ENCODE data around the gene GSTM1. TPM values are rescaled to one million over a fixed set of nuclear protein-coding genes. Genes with fewer than 3 reads are reported as not detected.
A peak's percentile ranks its signal among the peaks of the same experiment; 100 is the strongest.
"Not testable (repeated sequence)": the region's sequence is repeated elsewhere in the genome, so short reads cannot be mapped to it uniquely, and the experiment has no call there.

GSTM1 gene
- total RNA-seq, 4 donors from 2014 or later = 93.7 TPM; not detected in 3

DNA sequence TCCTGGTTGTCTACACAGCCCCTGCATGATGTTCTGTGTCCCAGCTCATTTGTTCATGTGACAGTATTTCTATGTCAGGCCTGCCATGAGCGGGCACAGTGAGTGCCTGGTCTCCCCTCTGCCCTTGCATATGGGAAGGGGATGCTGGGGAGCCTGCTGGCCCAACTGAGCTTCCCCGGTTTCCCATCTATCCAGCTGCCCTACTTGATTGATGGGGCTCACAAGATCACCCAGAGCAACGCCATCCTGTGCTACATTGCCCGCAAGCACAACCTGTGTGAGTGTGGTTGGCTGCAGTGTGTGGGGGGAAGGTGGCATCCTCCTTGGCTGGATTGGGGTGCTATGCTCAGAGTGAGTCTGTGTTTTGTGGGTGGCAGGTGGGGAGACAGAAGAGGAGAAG lies 30.2 kb upstream of the GSTM1 start:
- Histone ChIP-seq H3K36me3 (peaks cover 0 to 36% (median 0%) of the 10 kb centered on the region in 3 donors), H3K4me3 (peak overlapping the region in 2 of 4 donors; percentile 87 to 89), H3K27ac (no peak overlapping the region), H3K27me3 (no peaks in the 10 kb centered on the region), H3K9me3 (no peaks in the 10 kb centered on the region), H3K4me1 (peaks cover 0 to 26% (median 3%) of the 10 kb centered on the region in 4 donors)
- no peak for DNase-seq
- TF ChIP-seq POLR2A (IDR thresholded peaks at IDR 0.05) = no peak
- TF ChIP-seq, protein P1, sequence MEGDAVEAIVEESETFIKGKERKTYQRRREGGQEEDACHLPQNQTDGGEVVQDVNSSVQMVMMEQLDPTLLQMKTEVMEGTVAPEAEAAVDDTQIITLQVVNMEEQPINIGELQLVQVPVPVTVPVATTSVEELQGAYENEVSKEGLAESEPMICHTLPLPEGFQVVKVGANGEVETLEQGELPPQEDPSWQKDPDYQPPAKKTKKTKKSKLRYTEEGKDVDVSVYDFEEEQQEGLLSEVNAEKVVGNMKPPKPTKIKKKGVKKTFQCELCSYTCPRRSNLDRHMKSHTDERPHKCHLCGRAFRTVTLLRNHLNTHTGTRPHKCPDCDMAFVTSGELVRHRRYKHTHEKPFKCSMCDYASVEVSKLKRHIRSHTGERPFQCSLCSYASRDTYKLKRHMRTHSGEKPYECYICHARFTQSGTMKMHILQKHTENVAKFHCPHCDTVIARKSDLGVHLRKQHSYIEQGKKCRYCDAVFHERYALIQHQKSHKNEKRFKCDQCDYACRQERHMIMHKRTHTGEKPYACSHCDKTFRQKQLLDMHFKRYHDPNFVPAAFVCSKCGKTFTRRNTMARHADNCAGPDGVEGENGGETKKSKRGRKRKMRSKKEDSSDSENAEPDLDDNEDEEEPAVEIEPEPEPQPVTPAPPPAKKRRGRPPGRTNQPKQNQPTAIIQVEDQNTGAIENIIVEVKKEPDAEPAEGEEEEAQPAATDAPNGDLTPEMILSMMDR (IDR thresholded peaks at IDR 0.05) = no peak

DNA sequence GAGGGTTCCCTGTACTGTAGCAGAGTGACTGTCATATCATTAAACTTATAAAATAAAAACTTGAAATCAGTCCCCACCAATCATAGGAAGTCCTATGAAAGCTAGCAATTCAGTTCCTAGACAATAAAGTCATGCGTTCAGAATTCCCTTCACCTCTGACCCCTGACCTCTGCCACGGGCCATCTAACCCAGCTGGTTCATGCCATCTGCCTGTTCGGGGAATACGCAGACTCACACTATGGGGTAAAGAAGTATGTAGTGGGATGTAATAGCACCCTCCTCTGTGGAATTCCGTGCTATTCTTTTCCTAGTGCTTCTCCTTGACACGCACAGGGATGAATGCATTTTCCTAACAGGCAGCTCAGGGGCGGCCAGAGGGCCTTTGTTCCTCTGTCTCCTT lies 29.6 kb upstream of the GSTM1 start:
- peaks cover 0 to 26% (median 3%) of the 10 kb centered on the region in 4 donors for H3K4me1 ChIP-seq
- H3K27ac ChIP-seq = no peak overlapping the region
- TF ChIP-seq, protein P1 (IDR thresholded peaks at IDR 0.05) = no peak
- no peak for TF ChIP-seq POLR2A (IDR thresholded peaks at IDR 0.05)
- no peaks in the 10 kb centered on the region for H3K27me3 ChIP-seq
- no peak for DNase-seq
- H3K4me3 ChIP-seq = no peak overlapping the region
- H3K36me3 ChIP-seq = peaks cover 0 to 36% (median 0%) of the 10 kb centered on the region in 3 donors
- H3K9me3 ChIP-seq = no peaks in the 10 kb centered on the region

DNA sequence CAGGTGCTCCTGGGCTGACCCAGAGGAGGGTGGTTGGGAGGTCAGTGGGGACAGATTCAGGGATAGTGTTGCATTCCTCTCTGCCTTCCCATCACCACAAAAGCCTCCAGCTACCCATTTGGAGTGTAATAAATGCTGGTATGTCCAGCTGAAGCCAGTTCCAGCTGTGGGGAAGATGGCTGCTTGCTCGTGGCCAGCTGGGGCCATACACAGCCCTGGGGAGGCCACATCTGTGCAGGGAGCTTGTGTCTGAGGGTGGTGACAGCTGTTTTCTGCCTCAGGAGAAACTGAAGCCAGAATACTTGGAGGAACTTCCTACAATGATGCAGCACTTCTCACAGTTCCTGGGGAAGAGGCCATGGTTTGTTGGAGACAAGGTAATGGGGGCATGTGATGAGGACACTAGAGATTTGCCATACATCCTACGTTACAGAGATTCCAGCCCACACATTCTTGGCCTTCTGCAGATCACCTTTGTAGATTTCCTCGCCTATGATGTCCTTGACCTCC lies 29.0 kb upstream of the GSTM1 start:
- Histone ChIP-seq H3K36me3 (peaks cover 0 to 36% (median 0%) of the 10 kb centered on the region in 3 donors), H3K27ac (no peak overlapping the region), H3K4me3 (no peak overlapping the region), H3K27me3 (no peaks in the 10 kb centered on the region), H3K4me1 (peaks cover 0 to 26% (median 3%) of the 10 kb centered on the region in 4 donors), H3K9me3 (no peaks in the 10 kb centered on the region)
- DNase-seq = no peak
- no peak for TF ChIP-seq POLR2A (IDR thresholded peaks at IDR 0.05)
- TF ChIP-seq, protein P1 (IDR thresholded peaks at IDR 0.05) = no peak

DNA sequence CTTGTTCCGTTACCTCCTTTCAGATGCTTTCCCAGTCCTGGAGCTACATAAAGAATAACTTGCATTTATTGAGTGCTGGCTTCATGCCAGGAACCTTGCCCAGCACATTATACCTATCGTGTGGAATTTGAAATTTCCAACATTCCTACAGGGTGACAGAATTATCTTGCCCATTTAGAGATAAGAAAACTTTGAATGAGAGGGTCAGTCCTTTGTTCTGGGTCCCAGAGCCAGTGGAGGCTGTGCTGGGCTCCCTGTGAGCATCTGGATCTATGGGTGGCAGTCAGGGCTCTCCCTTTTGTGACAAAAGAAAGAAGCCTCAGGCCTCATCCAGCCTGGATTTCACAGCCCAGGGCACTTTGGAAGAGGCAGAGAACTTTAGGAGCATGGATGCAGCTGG lies 28.5 kb upstream of the GSTM1 start:
- TF ChIP-seq, protein P1 (IDR thresholded peaks at IDR 0.05) = no peak
- TF ChIP-seq POLR2A (IDR thresholded peaks at IDR 0.05) = no peak
- no peak overlapping the region for H3K4me3 ChIP-seq
- H3K4me1 ChIP-seq = peaks cover 0 to 25% (median 3%) of the 10 kb centered on the region in 4 donors
- peaks cover 0 to 36% (median 0%) of the 10 kb centered on the region in 3 donors for H3K36me3 ChIP-seq
- H3K9me3 ChIP-seq = no peaks in the 10 kb centered on the region
- DNase-seq = no peak
- no peaks in the 10 kb centered on the region for H3K27me3 ChIP-seq
- H3K27ac ChIP-seq = no peak overlapping the region

DNA sequence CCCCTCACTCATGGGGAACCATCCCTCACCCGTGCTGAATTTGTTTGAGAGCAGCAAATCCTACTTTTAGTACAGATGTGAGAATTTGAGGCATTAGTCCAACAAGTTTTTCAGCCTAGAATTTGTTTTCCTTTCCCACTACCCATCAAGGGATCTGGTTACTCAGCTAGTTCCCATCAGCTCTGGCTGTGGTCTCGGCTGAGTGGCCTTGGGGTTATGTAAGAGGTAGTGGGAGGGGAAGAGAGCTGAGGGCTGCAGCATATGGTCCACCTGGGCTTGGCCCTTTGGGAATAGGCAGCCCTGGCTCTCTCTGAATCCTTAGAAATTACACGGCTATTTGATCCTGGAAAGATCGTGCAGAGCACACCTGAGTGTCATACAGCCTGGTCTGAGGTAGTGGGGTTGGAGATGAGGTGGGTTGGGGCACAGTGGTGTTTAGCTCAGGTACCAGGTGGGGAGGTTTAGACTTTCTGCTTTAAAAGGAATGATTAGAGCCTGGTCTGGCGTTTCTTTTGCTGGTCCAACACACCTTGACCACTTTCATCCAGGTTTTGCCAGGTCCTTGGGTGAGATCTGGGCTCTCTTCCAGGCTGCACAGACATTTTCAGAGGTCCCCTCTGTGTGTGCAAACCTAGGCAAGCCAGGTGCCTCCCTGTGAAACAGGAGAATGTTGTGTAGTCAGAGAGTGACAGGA lies 27.5 kb upstream of the GSTM1 start:
- no peak for DNase-seq
- no peak for TF ChIP-seq POLR2A (IDR thresholded peaks at IDR 0.05)
- TF ChIP-seq, protein P1 (IDR thresholded peaks at IDR 0.05) = no peak
- Histone ChIP-seq H3K4me3 (no peak overlapping the region), H3K4me1 (peaks cover 0 to 19% (median 1%) of the 10 kb centered on the region in 4 donors), H3K36me3 (peaks cover 0 to 36% (median 0%) of the 10 kb centered on the region in 3 donors), H3K27ac (peak overlapping the region in 1 of 4 donors; percentile 13), H3K9me3 (no peaks in the 10 kb centered on the region), H3K27me3 (no peaks in the 10 kb centered on the region)

DNA sequence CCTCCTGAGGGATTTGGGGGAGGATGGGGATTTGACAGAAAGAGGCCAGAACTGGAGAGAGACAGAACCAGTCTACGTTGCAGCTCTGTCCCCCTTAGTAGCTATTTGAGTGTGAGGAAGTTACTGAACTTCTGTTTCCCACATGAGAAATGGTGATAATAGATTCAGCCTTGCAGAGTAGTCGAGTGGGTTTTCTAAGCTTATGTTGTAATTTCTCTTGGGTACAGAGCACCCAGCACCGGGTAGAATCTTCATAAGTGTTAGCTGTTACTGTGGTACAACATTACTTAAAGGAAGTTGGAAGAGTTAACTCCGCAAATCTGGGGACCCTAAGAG lies 27.0 kb upstream of the GSTM1 start:
- not testable (repeated sequence) for H3K9me3 ChIP-seq, DNase-seq, H3K27me3 ChIP-seq, H3K4me3 ChIP-seq
- Histone ChIP-seq H3K4me1 (peaks cover 0 to 19% (median 0%) of the 10 kb centered on the region in 4 donors), H3K27ac (peak overlapping the region in 1 of 4 donors; percentile 13), H3K36me3 (peaks cover 0 to 36% (median 0%) of the 10 kb centered on the region in 3 donors)

Data from Peyer's patch (tissue), 4 donors.